ENCODE data around the gene METAP2.
A peak's percentile ranks its signal among the peaks of the same experiment; 100 is the strongest.
"Not testable (repeated sequence)": the region's sequence is repeated elsewhere in the genome, so short reads cannot be mapped to it uniquely, and the experiment has no call there.

Gene METAP2

DNA sequence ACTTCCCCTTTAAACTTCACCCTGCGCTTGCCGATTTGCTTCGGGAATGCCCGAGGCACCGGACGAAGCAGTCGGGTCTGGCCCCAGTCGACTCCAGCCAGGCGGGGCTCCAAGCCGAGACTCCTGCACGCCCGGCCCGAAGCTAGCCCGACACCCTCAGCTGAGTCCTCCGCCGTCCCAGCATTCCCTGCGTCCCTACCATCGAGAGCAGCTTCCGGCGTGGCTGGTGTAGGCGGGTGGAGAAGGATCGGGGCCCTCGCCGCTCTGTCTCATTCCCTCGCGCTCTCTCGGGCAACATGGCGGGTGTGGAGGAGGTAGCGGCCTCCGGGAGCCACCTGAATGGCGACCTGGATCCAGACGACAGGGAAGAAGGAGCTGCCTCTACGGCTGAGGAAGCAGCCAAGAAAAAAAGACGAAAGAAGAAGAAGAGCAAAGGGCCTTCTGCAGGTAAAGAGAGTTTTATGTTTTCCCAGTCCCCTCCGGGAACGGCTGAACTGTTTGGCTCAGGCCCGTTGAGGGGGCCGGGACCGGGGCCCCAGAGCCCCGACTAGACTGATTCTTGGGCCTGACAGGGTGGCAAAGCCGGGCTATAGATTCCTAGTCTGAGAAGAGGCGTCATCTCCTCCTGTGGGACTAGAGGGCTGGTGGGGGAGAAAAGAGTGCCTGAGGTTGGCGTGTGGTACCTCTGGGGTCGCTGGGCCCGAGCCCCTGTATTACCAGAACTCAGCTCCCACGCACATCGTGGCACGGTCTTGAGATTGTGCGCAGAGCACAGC lies at the start of gene METAP2:
TSS of gene METAP2 (plus strand) at position 269 of the 776 bp plus-strand sequence. CDS start at position 297, 28 bp downstream.
- peak; percentile 90 for DNase-seq

GRCh38 chr12:95424271-95424994 lies 49.5 kb upstream of the METAP2 start:
- DNase-seq: no peak

DNA sequence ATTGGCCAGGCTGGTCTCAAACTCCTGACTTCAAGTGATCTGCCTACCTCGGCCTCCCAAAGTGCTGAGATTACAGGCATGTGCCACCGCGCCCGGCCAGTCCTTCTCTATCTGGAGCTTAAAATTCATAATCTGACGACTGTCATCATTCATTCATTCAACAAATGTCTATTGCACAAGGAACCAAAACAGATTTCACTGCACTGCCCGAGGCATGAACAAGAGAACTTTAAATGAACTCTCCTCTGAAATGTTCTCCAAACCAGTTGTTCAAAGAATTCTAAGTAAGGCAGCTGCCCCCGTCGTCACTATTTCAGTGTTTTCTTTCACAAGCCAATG lies 44.8 kb upstream of the METAP2 start:
- DNase-seq: no peak

DNA sequence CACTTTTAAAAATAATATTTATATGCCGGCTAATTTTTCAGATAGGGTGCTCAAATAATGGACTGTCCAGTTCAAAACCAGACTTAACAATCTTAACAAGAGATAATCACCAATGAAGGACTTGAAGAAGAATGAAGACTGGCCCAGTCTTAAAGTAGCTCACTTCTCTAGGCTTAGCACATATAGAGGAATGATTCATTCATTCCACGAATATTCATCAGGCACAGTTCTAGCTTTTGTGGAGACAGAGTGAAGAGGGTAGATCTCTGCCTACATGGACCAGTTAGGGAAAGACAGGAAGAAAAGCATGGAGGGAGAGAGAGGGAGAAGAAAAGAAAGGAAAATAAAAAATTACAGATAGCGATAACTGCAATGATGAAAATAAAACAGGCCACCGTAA lies 42.8 kb upstream of the METAP2 start:
- DNase-seq: no peak

GRCh38 chr12:95435355-95435754 lies 38.6 kb upstream of the METAP2 start:
- DNase-seq: no peak

- no peak for DNase-seq
Observed at GRCh38 chr12:95437565-95437964, 36.4 kb upstream of the METAP2 start.

DNA sequence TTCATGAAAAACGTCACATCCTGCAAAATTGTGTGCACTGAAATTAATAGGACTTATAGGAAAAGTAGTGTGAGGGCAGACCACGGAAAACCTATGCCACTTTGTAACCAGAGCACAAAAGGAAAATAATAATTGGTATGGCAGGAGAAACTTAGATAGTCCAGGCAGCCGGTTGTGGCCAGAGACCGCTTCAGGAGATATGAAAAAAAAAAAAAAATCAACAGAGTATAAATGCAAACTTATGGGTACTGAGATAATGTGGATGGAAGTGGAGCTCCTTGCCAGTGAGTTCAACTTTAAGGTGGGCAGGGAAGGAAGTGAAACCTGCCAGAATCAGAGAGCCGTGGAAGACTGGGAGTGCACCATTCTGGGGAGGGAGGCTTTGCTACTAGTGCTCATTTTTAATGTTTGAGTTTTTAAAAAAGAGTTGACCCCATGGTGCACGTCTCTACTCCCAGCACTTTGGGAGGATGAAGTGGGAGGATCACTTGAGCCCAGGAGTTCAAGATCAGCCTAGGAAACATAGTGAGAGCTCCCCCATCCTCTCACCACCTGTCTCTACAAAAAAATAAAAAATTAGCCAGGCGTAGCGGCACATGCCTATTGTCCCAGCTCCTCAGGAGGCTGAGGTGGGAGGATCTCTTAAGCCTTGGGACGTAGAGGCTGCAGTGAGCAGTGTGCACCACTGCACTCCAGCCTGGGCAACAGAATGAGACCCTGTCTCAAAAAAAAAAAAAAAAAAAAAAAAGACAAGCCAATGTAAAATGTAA lies 34.3 kb upstream of the METAP2 start:
- DNase-seq: no peak

- no peak for DNase-seq
Observed at GRCh38 chr12:95440401-95440800, 33.6 kb upstream of the METAP2 start.

DNA sequence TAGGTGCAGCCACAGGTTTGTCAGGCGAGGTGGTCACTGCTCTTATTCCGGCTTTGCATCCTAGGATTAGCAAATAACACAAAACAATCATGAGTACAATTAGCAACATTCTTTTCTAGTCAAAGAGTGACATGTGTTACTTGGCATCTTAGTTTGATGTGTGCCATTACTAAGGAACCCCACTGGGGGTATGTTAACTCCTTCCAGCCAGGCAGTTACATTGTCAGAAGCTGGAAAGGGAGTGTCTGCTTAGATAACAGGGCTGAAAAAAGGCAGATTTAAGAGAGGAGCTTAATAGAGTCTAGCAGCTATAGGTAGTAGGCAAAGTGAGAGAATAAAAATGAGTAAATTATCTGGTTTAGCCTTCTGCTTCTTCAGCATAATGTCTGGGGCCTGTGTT lies 30.5 kb upstream of the METAP2 start:
- DNase-seq: no peak

GRCh38 chr12:95445099-95445498 lies 28.9 kb upstream of the METAP2 start:
- DNase-seq: not testable (repeated sequence)

DNA sequence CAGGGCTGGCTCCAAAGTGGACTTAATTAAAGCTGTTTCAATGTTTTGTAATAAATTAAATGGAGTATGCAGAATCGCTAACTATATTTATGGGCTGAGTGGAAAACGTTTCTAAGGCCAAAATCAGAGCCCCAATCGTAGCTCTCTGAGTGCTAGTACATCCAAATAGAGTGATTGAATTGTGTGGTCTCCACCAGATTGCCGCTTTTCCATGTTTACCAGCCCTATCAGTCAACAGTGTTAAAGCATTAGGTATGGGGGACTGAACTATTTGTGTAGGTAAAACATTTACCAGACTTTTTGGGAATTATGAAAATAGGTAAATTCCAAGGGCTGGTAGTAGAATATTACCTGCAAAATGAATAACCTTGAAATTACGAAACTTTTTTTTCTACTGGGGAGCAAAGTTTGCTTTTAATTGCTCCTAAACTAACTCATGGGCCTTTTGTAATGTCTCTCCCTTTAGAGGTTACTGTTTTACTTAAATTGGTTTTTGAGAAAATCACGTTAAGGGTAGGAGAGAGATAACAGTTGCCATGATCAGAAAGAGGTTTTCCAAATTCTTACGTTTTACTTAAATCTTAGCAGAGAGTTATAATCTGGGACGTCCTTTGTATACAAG lies 28.0 kb upstream of the METAP2 start:
- DNase-seq: no peak

- no peak for DNase-seq
Observed at GRCh38 chr12:95446506-95446900, 27.4 kb upstream of the METAP2 start.

GRCh38 chr12:95449656-95450055 lies 24.3 kb upstream of the METAP2 start:
- not testable (repeated sequence) for DNase-seq

- DNase-seq: not testable (repeated sequence)
Observed at GRCh38 chr12:95452501-95452900, 21.5 kb upstream of the METAP2 start.

DNA sequence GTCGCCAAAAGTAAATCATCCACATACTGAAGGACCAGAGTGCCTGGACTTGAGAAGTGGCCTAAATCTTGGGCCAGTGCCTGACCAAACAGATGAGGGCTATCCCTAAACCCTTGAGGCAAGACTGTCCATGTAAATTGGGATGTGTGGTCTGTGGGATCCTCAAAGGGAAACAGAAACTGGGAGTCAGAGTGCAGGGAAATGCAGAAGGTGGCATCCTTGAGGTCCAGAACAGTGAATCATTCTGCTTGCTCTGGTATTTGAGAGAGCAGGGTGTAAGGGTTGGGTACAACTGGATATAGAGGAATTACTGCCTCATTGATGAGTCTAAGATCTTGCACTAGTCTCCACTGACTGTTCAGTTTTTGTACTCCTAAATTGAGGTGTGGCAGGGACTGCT lies 20.1 kb upstream of the METAP2 start:
- not testable (repeated sequence) for DNase-seq

DNA sequence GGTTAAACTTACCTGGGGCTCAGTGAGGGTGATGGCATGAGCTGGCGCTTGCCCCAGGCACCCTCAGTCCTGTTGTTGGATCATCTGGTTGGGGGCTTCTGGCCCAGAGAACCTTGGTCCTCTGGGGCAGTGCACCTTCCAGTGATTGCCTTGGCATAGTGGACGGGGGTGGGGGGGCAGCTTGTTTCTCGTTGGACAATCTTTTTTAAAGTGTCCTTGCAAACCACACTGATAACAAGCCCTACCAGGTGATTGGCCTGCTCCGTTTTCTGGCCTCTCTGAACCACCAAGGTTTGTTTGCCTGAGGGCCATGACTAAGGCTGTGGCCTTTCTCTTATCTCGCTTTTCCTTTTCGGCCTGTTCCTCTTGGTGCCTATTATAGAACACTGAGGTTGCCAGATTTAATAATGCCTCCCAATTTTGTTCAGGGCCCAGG lies 19.2 kb upstream of the METAP2 start:
- DNase-seq: not testable (repeated sequence)

DNA sequence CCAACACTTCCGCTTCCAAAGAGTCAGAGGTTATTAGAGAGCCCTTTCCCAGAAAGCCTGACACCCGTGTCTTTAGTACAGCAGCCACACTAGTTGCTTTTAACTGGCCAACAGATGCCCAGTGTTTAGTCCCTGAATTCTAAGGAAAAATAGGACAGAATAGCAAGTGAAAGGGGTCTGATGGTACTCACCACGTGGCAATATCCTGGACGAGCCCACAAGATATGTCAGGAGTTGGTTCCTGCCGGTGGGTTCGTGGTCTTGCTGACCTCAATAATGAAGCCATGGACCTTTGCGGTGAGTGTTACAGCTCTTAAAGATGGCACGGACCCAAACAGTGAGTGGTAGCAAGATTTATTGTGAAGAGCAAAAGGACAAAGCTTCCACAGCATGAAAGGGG lies 16.3 kb upstream of the METAP2 start:
- not testable (repeated sequence) for DNase-seq

DNA sequence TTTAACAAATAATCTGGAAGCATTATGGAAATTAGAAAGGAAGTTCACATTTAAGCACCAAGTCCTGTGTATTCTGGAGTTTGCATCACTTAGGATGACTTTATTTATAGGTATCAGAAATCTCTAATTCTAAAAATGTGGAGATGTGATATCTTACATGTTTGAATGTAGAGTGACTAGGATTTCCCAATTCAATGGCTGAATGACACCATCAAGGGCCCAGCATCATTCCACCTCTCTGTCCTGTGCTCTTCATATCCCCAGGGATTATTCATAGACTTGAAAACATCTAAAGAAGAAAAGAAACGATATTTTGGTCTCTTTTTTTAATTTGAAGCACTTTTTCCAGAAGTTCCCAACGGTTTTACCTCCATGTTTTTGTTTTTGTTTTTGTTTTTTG lies 15.2 kb upstream of the METAP2 start:
- no peak for DNase-seq

- DNase-seq: no peak
Observed at GRCh38 chr12:95459310-95459709, 14.6 kb upstream of the METAP2 start.

DNA sequence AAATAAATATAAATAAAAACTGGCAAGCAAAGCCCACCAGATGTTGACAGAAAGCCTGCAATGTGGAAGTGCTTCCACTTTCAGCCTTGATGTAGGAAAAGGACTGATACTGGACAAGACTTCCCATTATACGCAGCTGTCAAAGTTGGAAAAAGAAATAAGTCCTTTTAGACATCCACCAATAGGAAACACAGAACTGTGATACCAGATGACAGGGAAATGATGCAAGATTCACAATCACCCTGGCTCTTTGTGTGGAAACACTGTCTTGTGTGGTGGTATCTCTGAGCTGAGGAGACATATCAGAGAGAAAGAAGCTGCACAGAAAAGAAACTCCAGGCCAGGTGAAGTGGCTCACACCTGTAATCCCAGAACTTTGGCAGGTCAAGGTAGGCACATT lies 13.8 kb upstream of the METAP2 start:
- no peak for DNase-seq

- DNase-seq: no peak
Observed at GRCh38 chr12:95460896-95461295, 13.1 kb upstream of the METAP2 start.

DNA sequence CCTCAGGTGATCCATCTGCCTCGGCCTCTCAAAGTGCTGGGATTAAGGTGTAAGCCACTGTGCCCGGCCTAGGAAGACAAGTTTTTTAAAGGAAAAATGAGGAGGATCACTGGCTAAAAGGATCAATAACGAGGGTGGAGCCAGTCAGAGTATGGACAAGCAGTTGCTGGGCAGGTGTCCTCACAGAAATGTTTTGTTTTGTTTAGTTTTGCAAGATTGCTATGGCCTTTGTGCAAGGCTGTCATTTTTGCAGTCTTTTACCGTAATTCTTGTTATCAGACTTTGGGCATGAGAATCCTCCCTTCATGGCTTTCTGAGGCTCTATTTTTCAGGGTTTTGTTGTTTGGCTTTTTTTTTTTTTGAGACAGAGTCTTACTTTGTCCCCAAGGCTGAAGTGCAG lies 11.9 kb upstream of the METAP2 start:
- DNase-seq: no peak

DNA sequence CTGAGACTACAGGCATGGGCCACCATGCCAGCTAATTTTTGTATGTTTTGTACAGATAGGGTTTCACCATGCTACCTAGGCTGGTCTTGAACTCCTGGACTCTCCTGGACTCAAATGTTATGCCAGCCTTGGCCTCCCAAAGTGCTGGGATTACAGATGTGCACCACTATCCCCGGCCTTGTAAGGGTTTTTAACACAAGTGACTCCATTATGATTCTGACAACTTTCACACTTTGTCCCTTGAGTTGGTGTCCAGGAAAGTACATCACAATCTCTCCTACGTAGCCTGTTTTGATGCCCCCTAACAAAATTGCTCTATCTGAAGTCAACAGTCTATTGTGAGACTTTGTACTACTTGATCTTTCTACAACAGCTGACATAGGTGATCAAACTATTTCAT lies 11.4 kb upstream of the METAP2 start:
- no peak for DNase-seq
